NCI-H510A treated with DMSO at 0.1 percent for 48 hours (cell line): ENCODE results near the gene RAB39B.

ENCODE experiments used
- DNase-seq: peaks from one replicate; lab custom pipeline; 2025; lab: John Stamatoyannopoulos, UW

Gene RAB39B

DNA sequence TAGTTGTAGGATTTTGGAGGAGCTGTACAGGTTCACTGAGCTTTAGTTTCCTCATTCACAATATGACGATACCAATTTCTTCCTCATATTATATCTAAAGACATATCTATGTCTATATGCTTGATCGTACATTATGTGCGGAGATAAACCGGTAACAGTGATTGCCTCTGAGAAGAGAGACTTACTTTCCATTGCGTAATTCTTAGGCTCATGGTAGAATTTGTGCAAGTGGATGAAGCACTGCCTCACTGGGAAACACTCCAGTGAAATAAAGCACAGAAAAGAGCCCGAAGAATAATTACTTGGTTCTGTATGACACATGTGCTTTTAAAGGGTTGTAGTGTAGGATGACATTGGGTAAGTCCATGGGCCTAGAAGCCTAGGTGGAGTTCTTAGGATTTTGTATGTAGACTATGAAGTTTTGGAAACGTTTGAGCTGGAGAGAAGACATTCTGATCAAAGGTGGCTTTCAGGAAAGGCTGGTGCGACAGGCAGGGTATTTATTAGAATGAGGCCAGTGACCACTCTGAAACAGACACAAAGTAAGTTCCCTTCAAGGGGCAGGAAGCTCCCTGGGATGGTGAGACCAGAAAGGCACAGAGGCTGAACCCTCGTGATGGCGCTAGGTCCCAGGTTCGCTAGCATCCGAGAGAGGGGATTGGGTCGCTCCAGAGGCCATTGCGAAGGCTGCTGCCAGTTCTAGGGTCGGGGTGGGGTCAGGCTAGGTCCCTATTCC is 48.7 kb downstream of the RAB39B start:
- peak; percentile 44 for DNase-seq

GRCh38 chrX:155213731-155214130 is 50.6 kb downstream of the RAB39B start:
- DNase-seq = no peak

DNA sequence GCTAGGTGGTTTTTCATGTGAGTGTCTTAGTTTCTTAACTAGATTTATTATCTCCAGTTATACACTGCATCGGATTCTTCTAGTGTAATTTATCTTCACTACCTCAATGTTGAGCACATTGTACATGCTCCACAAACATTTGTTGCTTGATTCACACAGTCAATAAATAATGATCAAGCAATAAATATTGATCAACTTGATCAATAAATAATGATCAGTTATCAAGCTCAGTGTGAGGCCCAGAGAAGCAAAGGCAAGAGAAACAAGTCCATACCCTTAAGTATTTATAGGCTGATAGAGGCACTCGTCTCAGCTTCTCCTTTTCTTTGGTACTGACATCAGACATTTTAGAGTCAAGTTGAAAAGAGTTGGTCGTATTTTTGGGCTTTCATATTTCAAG is 53.1 kb downstream of the RAB39B start:
- DNase-seq = no peak
